Measurements from ENCODE around the gene CCN6. TPM values are rescaled to one million over a fixed set of nuclear protein-coding genes. Genes with fewer than 3 reads are reported as not detected.
A peak's percentile ranks its signal among the peaks of the same experiment; 100 is the strongest.

Gene CCN6
- total and polyA plus RNA-seq, 2 donors (not counting 1 experiment from before 2014, with no cell fraction given), result 0.49 TPM; not detected in 1

DNA sequence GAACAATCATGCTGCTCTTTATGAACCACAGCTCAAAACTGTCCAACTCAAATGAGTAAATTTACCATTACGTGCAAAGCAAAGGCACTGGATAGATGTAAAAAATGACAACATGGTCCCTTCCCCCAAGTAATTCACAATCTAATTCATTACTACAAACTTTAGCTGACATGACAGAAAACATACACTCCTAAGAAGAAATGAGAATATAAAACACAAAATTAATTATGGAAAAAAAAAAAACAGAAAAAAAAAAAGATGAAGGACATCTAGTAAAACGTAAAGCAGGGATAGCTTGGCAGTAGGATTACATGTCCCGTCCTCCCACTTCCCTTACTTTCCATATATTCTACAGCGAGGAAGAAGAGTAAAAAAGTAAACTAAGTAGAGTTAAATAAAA is 27.7 kb downstream of the CCN6 start:
- Histone ChIP-seq H3K4me1 (ENCODE audit: control insufficient read depth, extremely low read depth, insufficient read depth, low read length) (no peaks in the 10 kb centered on the region), H2AFZ (ENCODE audit: low read length) (no peak overlapping the region), H4K20me1 (ENCODE audit: control insufficient read depth, extremely low read depth, insufficient read depth, low read length) (no peaks in the 10 kb centered on the region), H3K9me3 (ENCODE audit: control insufficient read depth, insufficient read depth, low read depth, low read length) (no peaks in the 10 kb centered on the region), H3K27me3 (ENCODE audit: control insufficient read depth, insufficient read depth, low read length) (no peaks in the 10 kb centered on the region), H3K9ac (ENCODE audit: insufficient read depth, low read length) (no peak overlapping the region), H3K4me2 (ENCODE audit: extremely low read depth, insufficient read depth, low read length) (no peak overlapping the region), H3K27ac (ENCODE audit: insufficient read depth, low read length) (no peak overlapping the region), H3K79me2 (ENCODE audit: control insufficient read depth, insufficient read depth, low read length) (no peaks in the 10 kb centered on the region), H3K36me3 (ENCODE audit: control insufficient read depth, insufficient read depth, low read length) (no peaks in the 10 kb centered on the region), H3K4me3 (replicated peaks in 1 of 4; ENCODE audit: control extremely low read depth in 1 of 4, insufficient read depth in 1 of 4, low read depth in 3 of 4, low read length in 4 of 4) (no peak overlapping the region)
- no peak for DNase-seq (ENCODE audit: low read depth in 2 of 2)
- TF ChIP-seq EZH2 (IDR thresholded peaks at IDR 0.05; ENCODE audit: low read length, missing control alignments), result no peak
- TF ChIP-seq, protein P1, sequence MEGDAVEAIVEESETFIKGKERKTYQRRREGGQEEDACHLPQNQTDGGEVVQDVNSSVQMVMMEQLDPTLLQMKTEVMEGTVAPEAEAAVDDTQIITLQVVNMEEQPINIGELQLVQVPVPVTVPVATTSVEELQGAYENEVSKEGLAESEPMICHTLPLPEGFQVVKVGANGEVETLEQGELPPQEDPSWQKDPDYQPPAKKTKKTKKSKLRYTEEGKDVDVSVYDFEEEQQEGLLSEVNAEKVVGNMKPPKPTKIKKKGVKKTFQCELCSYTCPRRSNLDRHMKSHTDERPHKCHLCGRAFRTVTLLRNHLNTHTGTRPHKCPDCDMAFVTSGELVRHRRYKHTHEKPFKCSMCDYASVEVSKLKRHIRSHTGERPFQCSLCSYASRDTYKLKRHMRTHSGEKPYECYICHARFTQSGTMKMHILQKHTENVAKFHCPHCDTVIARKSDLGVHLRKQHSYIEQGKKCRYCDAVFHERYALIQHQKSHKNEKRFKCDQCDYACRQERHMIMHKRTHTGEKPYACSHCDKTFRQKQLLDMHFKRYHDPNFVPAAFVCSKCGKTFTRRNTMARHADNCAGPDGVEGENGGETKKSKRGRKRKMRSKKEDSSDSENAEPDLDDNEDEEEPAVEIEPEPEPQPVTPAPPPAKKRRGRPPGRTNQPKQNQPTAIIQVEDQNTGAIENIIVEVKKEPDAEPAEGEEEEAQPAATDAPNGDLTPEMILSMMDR (conservative IDR thresholded peaks at IDR 0.05 in 1 of 2, IDR thresholded peaks at IDR 0.05 in 1 of 2; ENCODE audit: low read depth in 1 of 2, low read length in 2 of 2), result no peak

DNA sequence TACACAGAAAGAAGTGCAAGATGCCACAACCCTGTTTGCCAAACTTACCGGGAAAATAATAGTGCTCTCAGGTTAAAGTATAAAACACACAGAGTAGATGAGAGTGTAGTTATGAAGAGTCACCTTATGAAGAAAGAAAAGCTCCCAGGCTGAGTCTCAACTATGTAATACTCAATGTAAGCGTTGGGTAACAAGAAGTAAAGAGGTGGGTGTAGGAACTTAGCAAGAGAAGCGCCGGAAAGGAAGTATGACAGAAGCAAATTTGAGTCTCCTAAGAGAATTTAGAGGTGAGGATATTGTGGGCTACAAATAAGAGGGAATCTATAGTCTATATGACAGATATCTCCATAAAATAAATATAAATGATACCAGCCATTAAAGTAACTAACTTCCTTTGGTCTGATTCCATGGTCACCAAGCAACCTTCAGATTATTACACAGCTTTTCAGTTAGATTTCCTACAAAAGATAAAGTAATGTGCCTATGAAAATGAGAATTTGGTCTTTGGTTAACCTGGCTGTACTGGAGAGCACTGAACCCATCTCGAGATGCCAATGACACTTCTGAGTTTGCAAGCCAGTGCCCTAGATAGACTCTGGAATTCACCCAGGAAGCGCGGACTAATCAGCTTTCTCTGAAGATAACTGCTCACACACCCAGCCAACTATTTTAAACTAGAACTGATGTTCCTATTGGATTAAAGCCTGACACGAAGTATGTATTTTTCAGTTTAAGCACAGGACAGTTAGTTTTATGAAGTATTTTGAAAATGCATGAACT is 31.6 kb downstream of the CCN6 start:
- H3K79me2 ChIP-seq (ENCODE audit: control insufficient read depth, insufficient read depth, low read length), result no peaks in the 10 kb centered on the region
- H3K9me3 ChIP-seq (ENCODE audit: control insufficient read depth, insufficient read depth, low read depth, low read length), result no peaks in the 10 kb centered on the region
- TF ChIP-seq, protein P1 (conservative IDR thresholded peaks at IDR 0.05 in 1 of 2, IDR thresholded peaks at IDR 0.05 in 1 of 2; ENCODE audit: low read depth in 1 of 2, low read length in 2 of 2), result no peak
- no peak for TF ChIP-seq EZH2 (IDR thresholded peaks at IDR 0.05; ENCODE audit: low read length, missing control alignments)
- no peak overlapping the region for H3K4me2 ChIP-seq (ENCODE audit: extremely low read depth, insufficient read depth, low read length)
- H3K27me3 ChIP-seq (ENCODE audit: control insufficient read depth, insufficient read depth, low read length), result no peaks in the 10 kb centered on the region
- DNase-seq (ENCODE audit: low read depth in 2 of 2), result no peak
- H4K20me1 ChIP-seq (ENCODE audit: control insufficient read depth, extremely low read depth, insufficient read depth, low read length), result no peaks in the 10 kb centered on the region
- H2AFZ ChIP-seq (ENCODE audit: low read length), result no peak overlapping the region
- H3K4me1 ChIP-seq (ENCODE audit: control insufficient read depth, extremely low read depth, insufficient read depth, low read length), result no peaks in the 10 kb centered on the region
- H3K27ac ChIP-seq (ENCODE audit: insufficient read depth, low read length), result no peak overlapping the region
- no peaks in the 10 kb centered on the region for H3K36me3 ChIP-seq (ENCODE audit: control insufficient read depth, insufficient read depth, low read length)
- no peak overlapping the region for H3K4me3 ChIP-seq (replicated peaks in 1 of 4; ENCODE audit: control extremely low read depth in 1 of 4, insufficient read depth in 1 of 4, low read depth in 3 of 4, low read length in 4 of 4)
- no peak overlapping the region for H3K9ac ChIP-seq (ENCODE audit: insufficient read depth, low read length)

DNA sequence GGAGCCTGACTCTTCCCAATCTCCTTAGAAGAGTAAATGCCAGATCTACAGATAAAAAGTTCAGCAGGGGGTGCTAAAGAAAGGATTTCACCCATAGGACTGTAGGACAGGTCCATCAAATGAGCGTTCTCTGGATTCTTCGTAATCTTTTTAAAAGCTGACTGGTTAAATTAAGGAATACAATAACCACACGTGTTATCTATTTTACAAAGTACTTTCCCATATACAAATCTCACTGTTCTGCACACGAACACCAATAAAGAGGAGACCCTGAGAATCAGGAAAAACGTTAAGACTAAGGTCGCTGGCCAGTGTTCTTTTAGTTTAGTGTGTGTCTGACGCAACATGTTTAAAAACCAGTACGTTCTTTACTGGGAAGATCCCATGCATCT is 32.8 kb downstream of the CCN6 start:
- Histone ChIP-seq H3K27ac (ENCODE audit: insufficient read depth, low read length) (peak overlapping the region; percentile 82), H3K9me3 (ENCODE audit: control insufficient read depth, insufficient read depth, low read depth, low read length) (no peaks in the 10 kb centered on the region), H3K79me2 (ENCODE audit: control insufficient read depth, insufficient read depth, low read length) (no peaks in the 10 kb centered on the region), H3K4me3 (replicated peaks in 1 of 4; ENCODE audit: control extremely low read depth in 1 of 4, insufficient read depth in 1 of 4, low read depth in 3 of 4, low read length in 4 of 4) (peak overlapping the region; percentile 71 to 99 (median 77)), H3K36me3 (ENCODE audit: control insufficient read depth, insufficient read depth, low read length) (no peaks in the 10 kb centered on the region), H3K4me2 (ENCODE audit: extremely low read depth, insufficient read depth, low read length) (peak overlapping the region; percentile 80), H3K27me3 (ENCODE audit: control insufficient read depth, insufficient read depth, low read length) (no peaks in the 10 kb centered on the region), H3K9ac (ENCODE audit: insufficient read depth, low read length) (peak overlapping the region; percentile 72), H3K4me1 (ENCODE audit: control insufficient read depth, extremely low read depth, insufficient read depth, low read length) (no peaks in the 10 kb centered on the region), H2AFZ (ENCODE audit: low read length) (peak overlapping the region; percentile 86), H4K20me1 (ENCODE audit: control insufficient read depth, extremely low read depth, insufficient read depth, low read length) (no peaks in the 10 kb centered on the region)
- no peak for TF ChIP-seq EZH2 (IDR thresholded peaks at IDR 0.05; ENCODE audit: low read length, missing control alignments)
- TF ChIP-seq, protein P1 (conservative IDR thresholded peaks at IDR 0.05 in 1 of 2, IDR thresholded peaks at IDR 0.05 in 1 of 2; ENCODE audit: low read depth in 1 of 2, low read length in 2 of 2), result peak in 1 of 2 donors; percentile 43
- peak; percentile 56 to 68 for DNase-seq (ENCODE audit: low read depth in 2 of 2)
